Measurements from ENCODE around the gene EIF2D.

Gene EIF2D

DNA sequence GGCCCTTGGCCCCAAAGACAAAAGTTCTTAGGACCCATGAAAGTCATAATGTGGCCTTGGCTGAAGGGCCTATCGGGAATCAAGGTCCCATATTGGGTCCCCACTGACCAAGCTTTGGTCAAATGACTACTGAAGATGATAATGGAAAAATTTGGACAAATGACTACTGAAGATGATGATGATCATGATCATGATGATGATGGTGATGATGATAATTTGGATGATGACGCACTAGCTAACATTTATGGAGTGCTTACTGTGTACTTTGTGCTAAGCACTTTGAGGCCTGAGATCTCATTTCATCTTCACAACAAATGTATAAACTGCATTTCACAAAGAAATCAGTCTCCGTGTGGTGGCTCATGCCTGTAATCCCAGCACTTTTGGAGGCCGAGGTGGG lies 39.4 kb downstream of the EIF2D start:
- Histone ChIP-seq H3K27ac (ENCODE audit: insufficient read depth, low read depth, low read length, poor library complexity, severe bottlenecking) (no peak overlapping the region), H3K36me3 (ENCODE audit: control insufficient read depth, insufficient read depth, low read length) (no peaks in the 10 kb centered on the region), H3K4me1 (ENCODE audit: control insufficient read depth, insufficient read depth, low read length) (no peaks in the 10 kb centered on the region), H3K4me3 (ENCODE audit: insufficient read depth, low read depth, low read length) (no peak overlapping the region), H3K27me3 (ENCODE audit: control insufficient read depth, insufficient read depth, low read length, poor library complexity, severe bottlenecking) (no peaks in the 10 kb centered on the region), H3K9me3 (ENCODE audit: control insufficient read depth, low read length) (no peaks in the 10 kb centered on the region)
- 91 to 97% methylated on average over 4 of the region's 4 CpGs for WGBS, 2 experiments

DNA sequence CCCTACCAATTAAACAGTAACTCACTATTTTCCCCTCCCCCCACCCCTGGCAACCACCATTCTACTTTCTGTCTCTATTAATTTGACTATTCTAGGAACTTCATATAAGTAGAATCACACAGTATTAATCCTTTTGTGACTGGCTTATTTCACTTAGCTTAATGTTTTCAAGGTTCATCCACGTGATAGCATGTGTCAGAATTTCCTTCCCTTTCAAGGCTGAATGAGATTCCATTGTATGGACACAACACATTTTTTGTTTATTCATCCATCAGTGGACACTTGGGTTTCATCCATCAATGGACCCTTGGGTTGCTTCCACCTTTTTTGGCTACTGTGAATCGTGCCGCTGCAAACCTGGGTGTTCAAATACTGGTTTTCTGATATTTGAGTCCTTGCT lies 41.7 kb downstream of the EIF2D start:
- H3K4me1 ChIP-seq (ENCODE audit: control insufficient read depth, insufficient read depth, low read length), result peaks cover 6% of the 10 kb centered on the region
- H3K4me3 ChIP-seq (ENCODE audit: insufficient read depth, low read depth, low read length), result no peak overlapping the region
- no peaks in the 10 kb centered on the region for H3K9me3 ChIP-seq (ENCODE audit: control insufficient read depth, low read length)
- no peak overlapping the region for H3K27ac ChIP-seq (ENCODE audit: insufficient read depth, low read depth, low read length, poor library complexity, severe bottlenecking)
- H3K36me3 ChIP-seq (ENCODE audit: control insufficient read depth, insufficient read depth, low read length), result no peaks in the 10 kb centered on the region
- H3K27me3 ChIP-seq (ENCODE audit: control insufficient read depth, insufficient read depth, low read length, poor library complexity, severe bottlenecking), result no peaks in the 10 kb centered on the region
- WGBS, 2 experiments, result 96 to 98% methylated on average over 3 of the region's 3 CpGs

DNA sequence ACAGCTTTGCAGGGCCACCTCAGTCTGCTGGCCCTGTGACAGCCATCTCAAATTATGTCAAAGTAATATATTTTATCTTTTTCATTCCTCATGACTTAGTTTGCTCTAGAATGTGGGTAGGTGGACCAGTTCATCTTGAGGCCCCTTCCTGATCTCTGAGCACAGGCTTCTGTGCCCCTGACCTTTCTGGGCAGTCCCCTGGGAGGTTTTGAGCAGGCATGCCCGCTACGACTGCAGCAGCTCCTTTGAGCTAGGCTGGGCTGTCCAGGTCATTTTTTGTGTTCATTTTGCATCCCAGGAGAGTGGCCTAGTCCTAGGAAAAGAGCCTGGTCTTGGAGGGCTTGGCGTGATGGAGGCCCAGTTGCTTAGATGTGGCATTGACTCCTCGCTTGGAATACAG lies 42.7 kb downstream of the EIF2D start:
- Histone ChIP-seq H3K36me3 (ENCODE audit: control insufficient read depth, insufficient read depth, low read length) (no peaks in the 10 kb centered on the region), H3K9me3 (ENCODE audit: control insufficient read depth, low read length) (no peaks in the 10 kb centered on the region), H3K27me3 (ENCODE audit: control insufficient read depth, insufficient read depth, low read length, poor library complexity, severe bottlenecking) (no peaks in the 10 kb centered on the region), H3K4me1 (ENCODE audit: control insufficient read depth, insufficient read depth, low read length) (peaks cover 6% of the 10 kb centered on the region), H3K27ac (ENCODE audit: insufficient read depth, low read depth, low read length, poor library complexity, severe bottlenecking) (no peak overlapping the region), H3K4me3 (ENCODE audit: insufficient read depth, low read depth, low read length) (no peak overlapping the region)
- WGBS, 2 experiments, result 90% methylated on average over 4 of the region's 4 CpGs

DNA sequence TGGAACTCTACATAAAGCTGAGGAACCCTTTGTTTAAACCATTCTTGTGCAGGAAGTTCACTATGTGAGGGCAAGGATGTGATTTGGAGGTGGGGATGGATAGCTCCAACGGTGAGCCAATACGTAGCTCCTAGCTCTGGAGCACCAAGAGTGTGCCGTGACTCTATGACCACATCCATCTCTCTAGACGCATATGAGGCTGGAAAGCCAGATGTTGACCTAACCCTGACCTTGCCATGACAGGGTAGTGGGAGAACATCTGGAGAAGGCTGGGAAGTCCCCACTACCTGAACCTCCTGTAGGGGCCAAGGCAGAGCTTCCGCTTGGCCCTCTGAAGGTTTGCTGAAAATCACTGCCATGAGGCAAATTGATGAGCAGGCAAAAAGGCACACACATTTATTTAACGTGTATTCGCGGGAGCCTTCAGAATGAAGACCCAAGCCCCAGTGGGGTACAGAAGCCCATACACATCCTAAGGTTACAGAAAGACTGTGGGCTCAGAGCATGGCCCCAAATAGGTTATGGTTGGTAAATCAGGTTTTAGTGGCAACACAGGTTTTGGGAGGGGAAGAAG lies 43.4 kb downstream of the EIF2D start:
- peaks cover 6% of the 10 kb centered on the region for H3K4me1 ChIP-seq (ENCODE audit: control insufficient read depth, insufficient read depth, low read length)
- no peak overlapping the region for H3K4me3 ChIP-seq (ENCODE audit: insufficient read depth, low read depth, low read length)
- no peaks in the 10 kb centered on the region for H3K27me3 ChIP-seq (ENCODE audit: control insufficient read depth, insufficient read depth, low read length, poor library complexity, severe bottlenecking)
- no peak overlapping the region for H3K27ac ChIP-seq (ENCODE audit: insufficient read depth, low read depth, low read length, poor library complexity, severe bottlenecking)
- no peaks in the 10 kb centered on the region for H3K36me3 ChIP-seq (ENCODE audit: control insufficient read depth, insufficient read depth, low read length)
- no peaks in the 10 kb centered on the region for H3K9me3 ChIP-seq (ENCODE audit: control insufficient read depth, low read length)
- WGBS, 2 experiments, result 89 to 90% methylated on average over 8 of the region's 8 CpGs

DNA sequence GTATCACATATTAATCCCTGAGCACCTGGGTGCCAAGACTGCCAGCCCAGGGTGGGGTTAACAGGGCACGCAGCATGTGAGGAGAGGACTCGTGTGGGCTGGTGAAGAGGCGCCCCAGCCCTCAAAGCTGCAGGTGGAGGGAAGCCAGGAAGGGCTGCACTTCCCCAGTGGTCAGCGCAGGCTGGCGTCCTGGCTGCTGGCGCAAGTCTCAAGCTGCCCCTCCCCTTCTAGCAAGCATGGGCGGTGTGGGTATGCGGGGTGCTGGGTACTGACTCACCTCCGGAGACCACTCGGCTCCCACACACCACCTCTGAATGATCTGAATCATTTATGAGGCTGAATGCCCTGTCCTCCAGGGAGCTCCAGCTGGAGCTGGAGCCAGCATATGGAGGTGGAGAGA lies 44.0 kb downstream of the EIF2D start:
- H3K27me3 ChIP-seq (ENCODE audit: control insufficient read depth, insufficient read depth, low read length, poor library complexity, severe bottlenecking), result no peaks in the 10 kb centered on the region
- no peak overlapping the region for H3K4me3 ChIP-seq (ENCODE audit: insufficient read depth, low read depth, low read length)
- H3K4me1 ChIP-seq (ENCODE audit: control insufficient read depth, insufficient read depth, low read length), result peaks cover 6% of the 10 kb centered on the region
- no peaks in the 10 kb centered on the region for H3K9me3 ChIP-seq (ENCODE audit: control insufficient read depth, low read length)
- WGBS, 2 experiments, result 95 to 97% methylated on average over 10 of the region's 10 CpGs
- H3K36me3 ChIP-seq (ENCODE audit: control insufficient read depth, insufficient read depth, low read length), result no peaks in the 10 kb centered on the region
- no peak overlapping the region for H3K27ac ChIP-seq (ENCODE audit: insufficient read depth, low read depth, low read length, poor library complexity, severe bottlenecking)

DNA sequence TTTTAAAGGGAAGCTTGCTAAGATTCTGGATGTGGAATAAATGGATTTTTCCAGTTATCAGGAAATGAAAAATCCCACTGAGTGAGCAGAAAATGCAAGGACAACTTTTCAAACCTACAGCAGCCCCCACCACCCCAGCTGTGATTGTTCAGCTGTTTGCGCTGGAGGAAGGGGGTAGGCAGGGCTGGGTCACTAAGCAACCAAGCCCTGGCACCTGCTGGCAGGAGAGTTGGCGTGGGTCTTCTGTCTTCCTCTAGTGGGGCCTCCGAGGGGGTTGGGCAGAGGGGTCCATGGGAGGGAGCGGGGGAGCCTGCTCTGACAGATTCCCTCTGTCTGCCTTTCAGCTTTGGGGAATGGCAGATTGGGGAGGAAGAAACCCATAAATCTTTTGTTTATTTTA lies 45.3 kb downstream of the EIF2D start:
- Histone ChIP-seq H3K36me3 (ENCODE audit: control insufficient read depth, insufficient read depth, low read length) (no peaks in the 10 kb centered on the region), H3K4me3 (ENCODE audit: insufficient read depth, low read depth, low read length) (no peak overlapping the region), H3K27me3 (ENCODE audit: control insufficient read depth, insufficient read depth, low read length, poor library complexity, severe bottlenecking) (no peaks in the 10 kb centered on the region), H3K4me1 (ENCODE audit: control insufficient read depth, insufficient read depth, low read length) (peaks cover 6% of the 10 kb centered on the region), H3K27ac (ENCODE audit: insufficient read depth, low read depth, low read length, poor library complexity, severe bottlenecking) (no peak overlapping the region), H3K9me3 (ENCODE audit: control insufficient read depth, low read length) (no peaks in the 10 kb centered on the region)
- 75 to 78% methylated on average over 4 of the region's 4 CpGs for WGBS, 2 experiments

DNA sequence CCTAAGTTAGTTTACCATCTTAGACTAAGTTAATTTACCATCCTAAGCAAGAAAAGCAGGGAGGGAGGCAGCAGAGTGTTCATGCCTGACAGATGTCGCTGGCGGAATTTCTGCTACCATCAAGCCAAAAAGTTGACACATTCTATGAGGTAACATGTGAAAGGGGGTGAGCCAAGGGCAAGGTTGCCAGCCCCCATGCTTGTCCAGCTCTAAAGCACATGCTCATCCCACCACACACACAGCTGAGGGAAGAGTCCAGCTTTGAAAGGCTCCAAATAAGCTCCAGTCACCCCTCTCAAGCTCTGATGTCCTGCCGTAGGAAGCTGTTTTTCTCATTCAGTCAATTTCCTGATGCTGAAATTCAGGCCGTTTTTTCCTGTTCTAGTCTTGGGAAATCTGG lies 46.3 kb downstream of the EIF2D start:
- Histone ChIP-seq H3K36me3 (ENCODE audit: control insufficient read depth, insufficient read depth, low read length) (no peaks in the 10 kb centered on the region), H3K27ac (ENCODE audit: insufficient read depth, low read depth, low read length, poor library complexity, severe bottlenecking) (no peak overlapping the region), H3K4me3 (ENCODE audit: insufficient read depth, low read depth, low read length) (no peak overlapping the region), H3K4me1 (ENCODE audit: control insufficient read depth, insufficient read depth, low read length) (peaks cover 6% of the 10 kb centered on the region), H3K9me3 (ENCODE audit: control insufficient read depth, low read length) (no peaks in the 10 kb centered on the region), H3K27me3 (ENCODE audit: control insufficient read depth, insufficient read depth, low read length, poor library complexity, severe bottlenecking) (no peaks in the 10 kb centered on the region)
- WGBS, 2 experiments, result 96 to 97% methylated on average over 4 of the region's 4 CpGs

DNA sequence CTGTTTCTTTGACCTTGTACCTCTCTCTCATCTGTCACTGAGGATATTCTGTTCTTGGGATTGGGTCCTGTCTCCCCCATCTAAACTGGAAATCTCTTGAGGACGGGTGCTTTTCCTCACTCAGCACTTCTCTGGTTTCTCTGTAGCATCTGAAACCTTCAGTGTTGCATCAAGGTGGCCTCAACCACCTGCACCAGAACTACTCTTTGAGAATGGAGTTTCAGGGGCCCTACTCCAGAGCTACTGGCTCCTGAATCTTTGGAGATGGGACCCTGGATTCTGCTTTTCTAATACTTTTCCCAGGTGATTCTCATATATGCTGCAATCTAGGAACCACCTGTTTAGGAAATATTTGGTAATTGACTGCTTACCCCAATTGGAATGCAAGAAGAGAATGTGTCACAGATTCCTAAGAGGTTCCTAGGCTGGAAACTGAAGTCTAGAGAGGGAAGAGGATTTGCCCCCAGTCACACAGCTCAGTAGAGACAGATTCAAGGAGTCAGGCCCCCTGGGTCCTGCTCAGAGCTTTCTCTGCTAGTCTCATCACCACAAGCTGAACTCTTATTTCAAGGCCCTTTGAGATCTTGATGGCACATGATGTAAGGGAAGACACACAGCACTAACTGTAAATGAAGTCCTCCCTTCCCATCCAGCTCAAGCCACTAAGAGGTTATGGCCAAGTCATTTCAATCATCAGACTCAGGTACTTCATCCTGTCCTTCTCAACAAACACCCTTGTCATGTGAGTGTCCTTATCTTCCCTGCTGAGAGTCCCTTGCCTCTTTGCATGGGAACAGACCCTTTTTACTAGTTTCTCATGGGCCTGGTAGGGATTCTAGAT lies 48.7 kb downstream of the EIF2D start:
- Histone ChIP-seq H3K9me3 (ENCODE audit: control insufficient read depth, low read length) (no peaks in the 10 kb centered on the region), H3K36me3 (ENCODE audit: control insufficient read depth, insufficient read depth, low read length) (no peaks in the 10 kb centered on the region), H3K4me1 (ENCODE audit: control insufficient read depth, insufficient read depth, low read length) (peaks cover 6% of the 10 kb centered on the region), H3K4me3 (ENCODE audit: insufficient read depth, low read depth, low read length) (no peak overlapping the region), H3K27ac (ENCODE audit: insufficient read depth, low read depth, low read length, poor library complexity, severe bottlenecking) (no peak overlapping the region), H3K27me3 (ENCODE audit: control insufficient read depth, insufficient read depth, low read length, poor library complexity, severe bottlenecking) (peaks cover 12% of the 10 kb centered on the region)
- 87 to 91% methylated on average over 1 of the region's 1 CpG for WGBS, 2 experiments

DNA sequence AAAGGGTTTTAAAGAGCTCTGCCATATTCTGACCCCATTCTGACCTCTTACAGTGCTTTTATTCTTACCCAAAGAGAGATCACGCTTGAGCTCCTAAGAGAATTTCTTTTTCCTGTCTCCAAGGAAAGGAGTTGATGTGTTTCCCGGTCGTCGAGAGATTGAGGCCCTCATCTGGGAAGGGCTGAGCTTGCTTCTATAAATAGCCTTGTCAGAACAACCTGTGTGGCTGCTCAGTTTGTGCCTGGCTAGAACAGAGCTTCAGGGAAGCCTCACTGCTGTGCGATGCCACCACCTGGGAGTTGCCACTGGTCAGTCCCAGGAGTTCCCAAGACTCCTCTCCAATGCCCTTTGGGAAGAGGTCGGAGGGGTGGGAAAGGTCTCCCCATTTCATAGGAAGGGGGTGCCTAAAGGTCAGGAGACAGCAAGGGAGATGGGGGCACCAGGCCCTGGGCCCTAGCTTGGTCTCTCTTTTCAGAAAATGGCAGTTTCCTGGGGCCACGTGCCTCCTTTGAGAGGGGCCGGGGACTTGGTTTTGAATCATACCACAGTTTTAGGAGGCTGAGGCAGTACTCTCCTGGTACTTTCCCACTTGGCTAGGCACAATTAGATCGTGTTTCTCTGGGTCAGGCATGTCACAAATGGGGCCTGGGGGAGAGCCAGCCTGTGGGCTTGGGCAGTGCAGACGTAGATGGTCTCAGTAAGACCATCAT lies 52.1 kb downstream of the EIF2D start:
- Histone ChIP-seq H3K27me3 (ENCODE audit: control insufficient read depth, insufficient read depth, low read length, poor library complexity, severe bottlenecking) (peaks cover 35% of the 10 kb centered on the region), H3K4me3 (ENCODE audit: insufficient read depth, low read depth, low read length) (no peak overlapping the region), H3K27ac (ENCODE audit: insufficient read depth, low read depth, low read length, poor library complexity, severe bottlenecking) (no peak overlapping the region), H3K4me1 (ENCODE audit: control insufficient read depth, insufficient read depth, low read length) (peaks cover 11% of the 10 kb centered on the region), H3K9me3 (ENCODE audit: control insufficient read depth, low read length) (no peaks in the 10 kb centered on the region), H3K36me3 (ENCODE audit: control insufficient read depth, insufficient read depth, low read length) (no peaks in the 10 kb centered on the region)
- 76 to 79% methylated on average over 10 of the region's 10 CpGs for WGBS, 2 experiments

DNA sequence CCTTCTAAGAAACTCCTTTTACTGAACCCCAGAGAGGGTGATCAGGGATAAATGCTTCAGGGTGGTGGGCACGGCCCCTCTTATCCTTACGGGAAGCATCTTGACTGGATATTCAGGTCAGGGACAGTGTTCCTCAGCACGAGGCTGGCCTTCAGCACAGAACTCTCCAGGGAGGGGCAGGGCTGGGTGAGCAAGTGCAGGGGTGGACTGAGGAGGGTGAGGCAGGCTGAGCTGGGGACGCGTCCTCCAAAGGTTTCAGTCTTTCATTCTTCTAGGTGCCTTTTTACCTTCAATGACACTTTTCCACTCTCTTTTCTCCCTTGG lies 52.6 kb downstream of the EIF2D start:
- no peaks in the 10 kb centered on the region for H3K36me3 ChIP-seq (ENCODE audit: control insufficient read depth, insufficient read depth, low read length)
- H3K27me3 ChIP-seq (ENCODE audit: control insufficient read depth, insufficient read depth, low read length, poor library complexity, severe bottlenecking), result peaks cover 35% of the 10 kb centered on the region
- 80 to 83% methylated on average over 5 of the region's 5 CpGs for WGBS, 2 experiments
- no peaks in the 10 kb centered on the region for H3K9me3 ChIP-seq (ENCODE audit: control insufficient read depth, low read length)
- H3K4me3 ChIP-seq (ENCODE audit: insufficient read depth, low read depth, low read length), result no peak overlapping the region
- peaks cover 11% of the 10 kb centered on the region for H3K4me1 ChIP-seq (ENCODE audit: control insufficient read depth, insufficient read depth, low read length)
- no peak overlapping the region for H3K27ac ChIP-seq (ENCODE audit: insufficient read depth, low read depth, low read length, poor library complexity, severe bottlenecking)
